Tibial nerve (tissue), 4 donors: ENCODE measurements around the gene SLC38A9.

ENCODE experiments used
- CTCF ChIP-seq, 5 experiments: fragments of 200-600 bp in 3 of 5; fragments of 450-650 bp in 2 of 5; sonication (generic) in 3 of 5; IDR thresholded peaks; one replicate each; pipeline ENCODE4 v1.5.1; 2016 to 2019; ENCODE audit warnings: antibody characterized with exemption in 5 of 5, mild to moderate bottlenecking in 3 of 5, moderate library complexity in 2 of 5
- EP300 ChIP-seq, 2 donors: sonication (generic); formaldehyde crosslinking; IDR thresholded peaks; one replicate each; pipeline ENCODE4 v1.6.1; 2017; ENCODE audit warnings: antibody characterized with exemption in 2 of 2, mild to moderate bottlenecking in 1 of 2
- POLR2A ChIP-seq, 2 donors: fragments of 450-650 bp; IDR thresholded peaks; one replicate each; pipeline ENCODE4 v1.6.1; 2017; ENCODE audit warnings: antibody characterized with exemption in 2 of 2, mild to moderate bottlenecking in 2 of 2, moderate library complexity in 2 of 2

GRCh38 chr5:55665065-55665464 is 47.1 kb downstream of the SLC38A9 start:
- TF ChIP-seq CTCF (IDR thresholded peaks at IDR 0.05) (no peak), POLR2A (IDR thresholded peaks at IDR 0.05) (no peak), EP300 (IDR thresholded peaks at IDR 0.05) (peak in 1 of 2 donors; percentile 45)
